Activated gamma-delta T cell treated with anti-CD3 and anti-CD28 coated beads, Interleukin-2, amount 50 U/mL, for 16 hours (primary cell): ENCODE results near the gene LXN.

Experiments used
- DNase-seq: peaks from one replicate; pipeline ENCODE4 v3.0.0-alpha.2; 2020; ENCODE audit warnings: low read depth

Gene LXN

GRCh38 chr3:158668506-158668905 is 3.9 kb downstream of the LXN start:
- DNase-seq, result no peak

- no peak for DNase-seq
Observed at GRCh38 chr3:158666416-158666815, 6.0 kb downstream of the LXN start.

GRCh38 chr3:158663832-158664231 is 8.6 kb downstream of the LXN start:
- no peak for DNase-seq

- DNase-seq, result no peak
Observed at GRCh38 chr3:158663246-158663645, 9.2 kb downstream of the LXN start.

- no peak for DNase-seq
Observed at GRCh38 chr3:158660711-158661110, 11.7 kb downstream of the LXN start.

- no peak for DNase-seq
Observed at GRCh38 chr3:158659454-158660237, 12.8 kb downstream of the LXN start.

GRCh38 chr3:158658889-158659288 is 13.6 kb downstream of the LXN start:
- DNase-seq, result no peak

GRCh38 chr3:158652463-158652862 is 20.0 kb downstream of the LXN start:
- DNase-seq, result no peak

GRCh38 chr3:158651192-158651591 is 21.3 kb downstream of the LXN start:
- no peak for DNase-seq

GRCh38 chr3:158649791-158650190 is 22.7 kb downstream of the LXN start:
- no peak for DNase-seq

GRCh38 chr3:158644345-158644908 is 28.0 kb downstream of the LXN start, which contains the start of gene GFM1:
Gene GFM1, plus strand, starts transcription at chr3:158644527. Its CDS starts 108 bp downstream, at chr3:158644635.
- peak; percentile 85 for DNase-seq

GRCh38 chr3:158642474-158643210 is 29.8 kb downstream of the LXN start:
- DNase-seq, result no peak

GRCh38 chr3:158642005-158642404 is 30.4 kb downstream of the LXN start:
- DNase-seq, result no peak

GRCh38 chr3:158640646-158641045 is 31.8 kb downstream of the LXN start:
- no peak for DNase-seq

- DNase-seq, result no peak
Observed at GRCh38 chr3:158631981-158632380, 40.5 kb downstream of the LXN start.

- no peak for DNase-seq
Observed at GRCh38 chr3:158625881-158626280, 46.6 kb downstream of the LXN start.

- DNase-seq, result no peak
Observed at GRCh38 chr3:158617982-158618875, 54.2 kb downstream of the LXN start.
